Natural killer cell (primary cell): ENCODE measurements around the gene RUFY1. TPM values are rescaled to one million over a fixed set of nuclear protein-coding genes. Genes with fewer than 3 reads are reported as not detected.

Source experiments
- ATAC-seq, 3 donors: fragments of 150-1000 bp in 2 of 3; fragments of 200-7000 bp in 1 of 3; cut with Tn5 transposase; 1 replicate in 1 of 3; 2 replicates in 2 of 3; pipeline ENCODE4 v1.10.0; 2021; ENCODE audit warnings: mild to moderate bottlenecking in 2 of 3, moderate library complexity in 2 of 3
- DNase-seq, 2 donors: peaks; one replicate each; pipeline versions ENCODE4 v3.0.0 to v3.0.0-alpha.2; 2013 to 2021; ENCODE audit warnings: mixed read lengths in 1 of 2
- H3K27ac ChIP-seq: one replicate; pipeline ENCODE4 v1.5.1; 2013; ENCODE audit warnings: mild to moderate bottlenecking, low read length
- H3K27me3 ChIP-seq: one replicate; pipeline ENCODE4 v1.6.1; 2013; ENCODE audit warnings: low read length; ENCODE audit not compliant: control insufficient read depth, insufficient read depth
- H3K36me3 ChIP-seq: one replicate; pipeline ENCODE4 v1.6.1; 2013; ENCODE audit warnings: low read length; ENCODE audit not compliant: control insufficient read depth, insufficient read depth
- H3K4me1 ChIP-seq: one replicate; pipeline ENCODE4 v1.6.1; 2013; ENCODE audit warnings: low read length; ENCODE audit not compliant: control insufficient read depth, insufficient read depth
- H3K4me3 ChIP-seq: one replicate; pipeline ENCODE4 v1.5.1; 2013; ENCODE audit warnings: low read length
- H3K9me3 ChIP-seq: one replicate; pipeline ENCODE4 v1.6.1; 2013; ENCODE audit warnings: low read length; ENCODE audit not compliant: control insufficient read depth, insufficient read depth
- H3K27ac Mint-ChIP-seq, 2 donors: one replicate each; pipeline ENCODE4 v1.8.0; 2022; ENCODE audit warnings: mild to moderate bottlenecking in 2 of 2, mixed read lengths in 2 of 2, moderate library complexity in 1 of 2
- H3K27me3 Mint-ChIP-seq, 2 donors: one replicate each; pipeline ENCODE4 v1.8.0; 2022; ENCODE audit warnings: low read depth in 2 of 2, mixed read lengths in 2 of 2
- H3K36me3 Mint-ChIP-seq: one replicate; pipeline ENCODE4 v1.8.0; 2022; ENCODE audit warnings: mixed read lengths
- H3K4me1 Mint-ChIP-seq, 2 donors: one replicate each; pipeline ENCODE4 v1.8.0; 2022; ENCODE audit warnings: mixed read lengths in 2 of 2
- H3K4me3 Mint-ChIP-seq: one replicate; pipeline ENCODE4 v1.8.0; 2022; ENCODE audit warnings: mild to moderate bottlenecking, moderate library complexity, mixed read lengths
- H3K9me3 Mint-ChIP-seq, 2 donors: one replicate each; pipeline ENCODE4 v1.8.0; 2022; ENCODE audit warnings: mixed read lengths in 2 of 2
- WGBS: methylation state at CpG from one replicate; pipeline ENCODE4 v1.1.7; 2013; ENCODE audit warnings: missing lambda C conversion rate; ENCODE audit not compliant: insufficient coverage; 5-methylcytosine and 5-hydroxymethylcytosine counted together
- intact Hi-C: fragments of 100-400 bp; cut with micrococcal nuclease; formaldehyde crosslinking; loops from one replicate; pipeline ENCODE4 v1.14.2; 2022
- total RNA-seq, 4 donors: library from RNA; stranded (reverse); fragments of 120-200 nt in 1 of 4; gene quantifications; one replicate each; pipeline versions ENCODE4 v1.2.3 to v1.2.4, GENCODE V29; 2013 to 2022
- TF ChIP-seq, protein P1 (sequence below): fragments of 200-600 bp; IDR thresholded peaks from one replicate; pipeline ENCODE4 v1.8.0; 2022; ENCODE audit warnings: antibody characterized with exemption

The RUFY1 gene
- total RNA-seq, 3 donors from 2014 or later (not counting 1 experiment from before 2014, with no cell fraction given) = 40.4 to 48.7 (median 46.6) TPM

- no peak for ATAC-seq
- Histone ChIP-seq H3K4me3 (no peak overlapping the region), H3K9me3 (no peaks in the 10 kb centered on the region), H3K36me3 (peaks cover 43% of the 10 kb centered on the region), H3K4me1 (no peaks in the 10 kb centered on the region), H3K27ac (no peak overlapping the region), H3K27me3 (no peaks in the 10 kb centered on the region)
- TF ChIP-seq, protein P1, sequence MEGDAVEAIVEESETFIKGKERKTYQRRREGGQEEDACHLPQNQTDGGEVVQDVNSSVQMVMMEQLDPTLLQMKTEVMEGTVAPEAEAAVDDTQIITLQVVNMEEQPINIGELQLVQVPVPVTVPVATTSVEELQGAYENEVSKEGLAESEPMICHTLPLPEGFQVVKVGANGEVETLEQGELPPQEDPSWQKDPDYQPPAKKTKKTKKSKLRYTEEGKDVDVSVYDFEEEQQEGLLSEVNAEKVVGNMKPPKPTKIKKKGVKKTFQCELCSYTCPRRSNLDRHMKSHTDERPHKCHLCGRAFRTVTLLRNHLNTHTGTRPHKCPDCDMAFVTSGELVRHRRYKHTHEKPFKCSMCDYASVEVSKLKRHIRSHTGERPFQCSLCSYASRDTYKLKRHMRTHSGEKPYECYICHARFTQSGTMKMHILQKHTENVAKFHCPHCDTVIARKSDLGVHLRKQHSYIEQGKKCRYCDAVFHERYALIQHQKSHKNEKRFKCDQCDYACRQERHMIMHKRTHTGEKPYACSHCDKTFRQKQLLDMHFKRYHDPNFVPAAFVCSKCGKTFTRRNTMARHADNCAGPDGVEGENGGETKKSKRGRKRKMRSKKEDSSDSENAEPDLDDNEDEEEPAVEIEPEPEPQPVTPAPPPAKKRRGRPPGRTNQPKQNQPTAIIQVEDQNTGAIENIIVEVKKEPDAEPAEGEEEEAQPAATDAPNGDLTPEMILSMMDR = no peak
- Mint-ChIP-seq H3K27me3 (no peaks in the 10 kb centered on the region), H3K4me1 (peaks cover 0 to 10% of the 10 kb centered on the region in 2 donors), H3K36me3 (peaks cover 22% of the 10 kb centered on the region), H3K4me3 (no peak overlapping the region), H3K27ac (no peak overlapping the region), H3K9me3 (no peaks in the 10 kb centered on the region)
- DNase-seq = no peak
- 96% methylated on average over 8 of the region's 8 CpGs for WGBS
- intact Hi-C loops = no loop called here
Measured at GRCh38 chr5:179572386-179572785, 22.0 kb downstream of the RUFY1 start.

DNA sequence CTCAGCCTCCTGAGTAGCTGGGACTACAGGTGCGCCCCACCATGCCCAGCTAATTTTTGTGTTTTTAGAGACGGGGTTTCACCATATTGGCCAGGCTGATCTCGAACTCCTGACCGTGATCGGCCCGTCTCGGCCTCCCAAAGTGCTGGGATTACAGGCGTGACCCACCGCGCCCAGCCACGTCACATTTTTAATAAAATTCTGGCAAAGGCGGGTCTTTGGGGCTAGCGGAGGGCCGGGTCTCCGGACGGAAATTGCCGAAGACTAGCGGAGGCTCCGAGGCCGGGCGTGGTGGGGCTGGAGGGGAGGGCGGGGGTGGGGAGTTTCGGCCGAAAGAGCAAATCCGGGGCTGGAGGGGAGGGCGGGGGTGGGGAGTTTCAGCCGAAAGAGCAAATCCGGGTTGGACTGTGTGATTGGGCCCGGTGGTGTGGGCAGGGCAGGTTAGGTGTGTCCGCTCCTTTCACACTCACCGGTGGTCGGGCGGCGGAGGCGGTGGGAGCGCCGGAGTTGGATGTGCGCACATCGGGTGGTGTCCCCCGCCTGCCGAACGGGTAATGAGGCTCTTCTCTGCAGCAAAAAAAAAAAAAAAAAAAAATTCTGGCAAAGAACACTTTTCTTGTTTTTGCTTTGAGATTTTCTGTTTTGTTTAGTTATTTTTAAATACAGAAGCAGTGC, 27.1 kb downstream of the RUFY1 start:
- Mint-ChIP-seq H3K4me1 (peaks cover 0 to 4% of the 10 kb centered on the region in 2 donors), H3K27me3 (no peaks in the 10 kb centered on the region), H3K36me3 (peaks cover 12% of the 10 kb centered on the region), H3K27ac (no peak overlapping the region), H3K4me3 (no peak overlapping the region), H3K9me3 (no peaks in the 10 kb centered on the region)
- Histone ChIP-seq H3K27ac (no peak overlapping the region), H3K27me3 (no peaks in the 10 kb centered on the region), H3K4me3 (no peak overlapping the region), H3K36me3 (peaks cover 29% of the 10 kb centered on the region), H3K4me1 (no peaks in the 10 kb centered on the region), H3K9me3 (no peaks in the 10 kb centered on the region)
- WGBS = 98% methylated on average over 42 of the region's 42 CpGs
- TF ChIP-seq, protein P1 = no peak
- DNase-seq = no peak
- intact Hi-C loops = no loop called here
- ATAC-seq = no peak

GRCh38 chr5:179585941-179586401, 35.6 kb downstream of the RUFY1 start:
- peak overlapping the region in 1 of 2 donors; percentile 18 for H3K27ac Mint-ChIP-seq
- H3K9me3 Mint-ChIP-seq = no peaks in the 10 kb centered on the region
- H3K4me1 ChIP-seq = no peaks in the 10 kb centered on the region
- no peaks in the 10 kb centered on the region for H3K9me3 ChIP-seq
- no peak overlapping the region for H3K27ac ChIP-seq
- ATAC-seq = no peak
- intact Hi-C loops = no loop called here
- no peak for DNase-seq
- 85% methylated on average over 9 of the region's 9 CpGs for WGBS
- no peak overlapping the region for H3K4me3 ChIP-seq
- no peaks in the 10 kb centered on the region for H3K27me3 Mint-ChIP-seq
- no peaks in the 10 kb centered on the region for H3K27me3 ChIP-seq
- H3K4me3 Mint-ChIP-seq = no peak overlapping the region
- TF ChIP-seq, protein P1 = no peak
- H3K4me1 Mint-ChIP-seq = peaks cover 0 to 4% of the 10 kb centered on the region in 2 donors
- H3K36me3 Mint-ChIP-seq = peaks cover 14% of the 10 kb centered on the region
- H3K36me3 ChIP-seq = peaks cover 45% of the 10 kb centered on the region

- TF ChIP-seq, protein P1 = no peak
- Histone ChIP-seq H3K4me1 (no peaks in the 10 kb centered on the region), H3K4me3 (no peak overlapping the region), H3K27me3 (no peaks in the 10 kb centered on the region), H3K36me3 (peaks cover 50% of the 10 kb centered on the region), H3K9me3 (no peaks in the 10 kb centered on the region), H3K27ac (no peak overlapping the region)
- 96% methylated on average over 3 of the region's 3 CpGs for WGBS
- intact Hi-C loops = no loop called here
- ATAC-seq (no peak), DNase-seq (no peak)
- Mint-ChIP-seq H3K27ac (no peak overlapping the region), H3K36me3 (peaks cover 14% of the 10 kb centered on the region), H3K4me3 (no peak overlapping the region), H3K9me3 (no peaks in the 10 kb centered on the region), H3K27me3 (no peaks in the 10 kb centered on the region), H3K4me1 (peaks cover 0 to 4% of the 10 kb centered on the region in 2 donors)
Measured at GRCh38 chr5:179588166-179588565, 37.8 kb downstream of the RUFY1 start.
